IMR-90 (cell line): ENCODE results near the gene SPRY1. TPM values are rescaled to one million over a fixed set of nuclear protein-coding genes. Genes with fewer than 3 reads are reported as not detected.

Source experiments
- ATAC-seq: fragments of 200-7000 bp; cut with Tn5 transposase; 2 replicates; pipeline ENCODE4 v1.9.1; 2020; ENCODE audit warnings: low read depth, mild to moderate bottlenecking, moderate library complexity
- BruUV-seq: library from RNA; stranded (reverse); fragments of 400-500 nt; replicated peaks from 2 replicates; lab custom pipeline; 2021; lab: Mats Ljungman, UMichigan
- CTCF ChIA-PET: fragments of 300-600 bp; formaldehyde crosslinking; extraction: SDS; loops from one replicate; lab custom pipeline; 2021; ENCODE audit warnings: antibody characterized with exemption; lab: Yijun Ruan, JAX
- POLR2A ChIA-PET: fragments of 300-600 bp; sonication (Branson Sonifier 250); formaldehyde crosslinking; loops from one replicate; lab custom pipeline; 2022; ENCODE audit warnings: antibody characterized with exemption; ENCODE audit not compliant: unreplicated experiment; lab: Charles Lee
- DNase-seq: peaks from one replicate; pipeline ENCODE4 v3.0.0; 2013
- H2AFZ ChIP-seq: replicated peaks from 2 replicates; pipeline ENCODE3; 2013; ENCODE audit warnings: low read length, mild to moderate bottlenecking; ENCODE audit not compliant: poor library complexity
- H2AK5ac ChIP-seq: 2 replicates; pipeline ENCODE4 v1.6.1; 2013; ENCODE audit warnings: low read depth, low read length, inconsistent platforms
- H2AK9ac ChIP-seq: replicated peaks from 2 replicates; pipeline ENCODE3; 2013; ENCODE audit warnings: mild to moderate bottlenecking, low read depth, low read length, moderate library complexity; ENCODE audit not compliant: poor library complexity
- H2BK120ac ChIP-seq: 2 replicates; pipeline ENCODE4 v1.6.1; 2013; ENCODE audit warnings: low read depth, low read length, inconsistent platforms
- H2BK15ac ChIP-seq: 3 replicates; pipeline ENCODE4 v1.6.1; 2013; ENCODE audit warnings: low read depth, low read length, inconsistent platforms
- H2BK20ac ChIP-seq: 2 replicates; pipeline ENCODE4 v1.6.1; 2013; ENCODE audit warnings: low read depth, mild to moderate bottlenecking, inconsistent platforms, low read length, moderate library complexity
- H2BK5ac ChIP-seq: 2 replicates; pipeline ENCODE4 v1.6.1; 2013; ENCODE audit warnings: mild to moderate bottlenecking, low read depth, low read length, inconsistent platforms; ENCODE audit not compliant: poor library complexity, severe bottlenecking
- H3K14ac ChIP-seq: replicated peaks from 2 replicates; pipeline ENCODE4 v1.6.1; 2013; ENCODE audit warnings: low read depth, low read length, inconsistent platforms
- H3K18ac ChIP-seq: 2 replicates; pipeline ENCODE4 v1.6.1; 2013; ENCODE audit warnings: low read depth, low read length, control low read depth
- H3K23ac ChIP-seq: 2 replicates; pipeline ENCODE4 v1.6.1; 2013; ENCODE audit warnings: low read depth, low read length, inconsistent platforms
- H3K27ac ChIP-seq: 2 replicates; pipeline ENCODE4 v1.5.1; 2013; ENCODE audit warnings: mild to moderate bottlenecking, control low read depth, low read length; ENCODE audit not compliant: insufficient read depth
- H3K27me3 ChIP-seq: 2 replicates; pipeline ENCODE4 v1.6.1; 2013; ENCODE audit warnings: low read length; ENCODE audit not compliant: control insufficient read depth, insufficient read depth
- H3K36me3 ChIP-seq: 2 replicates; pipeline ENCODE4 v1.6.1; 2013; ENCODE audit warnings: low read length, mixed read lengths; ENCODE audit not compliant: control insufficient read depth, insufficient read depth
- H3K4ac ChIP-seq: 2 replicates; pipeline ENCODE4 v1.6.1; 2013; ENCODE audit warnings: low read depth, low read length, inconsistent platforms
- H3K4me1 ChIP-seq: 2 replicates; pipeline ENCODE4 v1.6.1; 2013; ENCODE audit warnings: low read length, mixed read lengths; ENCODE audit not compliant: control insufficient read depth, insufficient read depth
- H3K4me2 ChIP-seq: 2 replicates; pipeline ENCODE4 v1.6.1; 2013; ENCODE audit warnings: low read depth, mild to moderate bottlenecking, control low read depth, low read length, moderate library complexity
- H3K4me3 ChIP-seq: 2 replicates; pipeline ENCODE4 v1.5.1; 2013; ENCODE audit warnings: low read depth, mild to moderate bottlenecking, control low read depth, low read length, moderate library complexity; ENCODE audit not compliant: insufficient read depth
- H3K56ac ChIP-seq: 2 replicates; pipeline ENCODE4 v1.6.1; 2013; ENCODE audit warnings: low read length, inconsistent platforms; ENCODE audit not compliant: insufficient read depth; ENCODE audit errors: extremely low read depth
- H3K79me1 ChIP-seq, 2 experiments: 2 replicates each; pipeline ENCODE4 v1.6.1; 2013; ENCODE audit warnings: low read length in 2 of 2, inconsistent platforms in 1 of 2, low read depth in 1 of 2
- H3K9ac ChIP-seq: 2 replicates; pipeline ENCODE4 v1.6.1; 2013; ENCODE audit warnings: low read depth, low read length, control low read depth
- H3K9me1 ChIP-seq: 2 replicates; pipeline ENCODE4 v1.6.1; 2013; ENCODE audit warnings: low read length, inconsistent platforms; ENCODE audit not compliant: insufficient read depth
- H3K9me3 ChIP-seq: 2 replicates; pipeline ENCODE4 v1.6.1; 2013; ENCODE audit warnings: low read length; ENCODE audit not compliant: control insufficient read depth, insufficient read depth
- H4K20me1 ChIP-seq: 2 replicates; pipeline ENCODE4 v1.6.1; 2013; ENCODE audit warnings: low read length, inconsistent platforms; ENCODE audit not compliant: insufficient read depth
- H4K5ac ChIP-seq: 2 replicates; pipeline ENCODE4 v1.6.1; 2013; ENCODE audit warnings: mild to moderate bottlenecking, low read depth, low read length, control low read depth
- H4K8ac ChIP-seq, 2 experiments: 2 replicates each; pipeline ENCODE4 v1.6.1; 2013; ENCODE audit warnings: low read depth in 2 of 2, low read length in 2 of 2, control low read depth in 1 of 2, inconsistent platforms in 1 of 2
- H4K91ac ChIP-seq: 2 replicates; pipeline ENCODE4 v1.6.1; 2013; ENCODE audit warnings: low read depth, low read length, inconsistent platforms; ENCODE audit not compliant: insufficient read depth
- FOS ChIP-seq: fragments of 150-350 bp; IDR thresholded peaks from 2 replicates; pipeline ENCODE4 v1.6.1; 2016; ENCODE audit warnings: low read depth, low read length
- MXI1 ChIP-seq: IDR thresholded peaks from 2 replicates; pipeline ENCODE4 v1.6.1; 2012; ENCODE audit warnings: low read depth, mild to moderate bottlenecking, low read length, moderate library complexity, borderline replicate concordance
- NFE2L2 ChIP-seq: fragments of 150-350 bp; IDR thresholded peaks from 2 replicates; pipeline ENCODE4 v1.6.1; 2016; ENCODE audit warnings: low read depth, mild to moderate bottlenecking, low read length
- RCOR1 ChIP-seq: IDR thresholded peaks from 2 replicates; pipeline ENCODE4 v1.6.1; 2012; ENCODE audit warnings: mild to moderate bottlenecking, low read length, improper control_type of control experiment; ENCODE audit not compliant: insufficient replicate concordance
- RFX5 ChIP-seq: IDR thresholded peaks from 2 replicates; pipeline ENCODE4 v1.8.0; 2012; ENCODE audit warnings: low read depth, mild to moderate bottlenecking, low read length, moderate library complexity
- WGBS, 2 experiments: methylation state at CpG; one replicate each; pipeline versions ENCODE4 v1.1.5 to v1.1.7; 2013; ENCODE audit warnings: missing lambda C conversion rate in 2 of 2; ENCODE audit not compliant: insufficient read length in 1 of 2; ENCODE audit errors: extremely low coverage in 2 of 2; 5-methylcytosine and 5-hydroxymethylcytosine counted together
- dilution Hi-C: fragments of 300-500 bp; cut with HindIII; formaldehyde crosslinking; loops from one replicate; pipeline ENCODE4 v1.14.3; 2018; ENCODE audit warnings: low sequenced_read_pairs; ENCODE audit not compliant: unreplicated experiment
- in situ Hi-C: fragments of 300-500 bp; cut with MboI; formaldehyde crosslinking; loops from 3 replicates; pipeline ENCODE4 v1.14.3; 2019; ENCODE audit warnings: low sequenced_read_pairs, inconsistent platforms, mixed read lengths
- intact Hi-C: fragments of 100-400 bp; cut with micrococcal nuclease; formaldehyde crosslinking; loops from 2 replicates; pipeline ENCODE4 v1.10.0; 2022
- polyA plus RNA-seq, 3 experiments: library from polyadenylated mRNA; depleted of rRNA; stranded (reverse); fragments of >200 nt; gene quantifications; 2 replicates each; pipeline ENCODE4 v1.2.3, GENCODE V29; 2012; ENCODE audit warnings: low replicate concordance in 1 of 3
- total RNA-seq: library from RNA; depleted of rRNA; stranded (reverse); fragments of >200 nt; gene quantifications from 2 replicates; pipeline ENCODE4 v1.2.3, GENCODE V29; 2012

The SPRY1 gene
- total and polyA plus RNA-seq, 2 of the 4 experiments (the other 2 are of a cell fraction): 1.4 to 2.2 TPM

- DNase-seq: peak; percentile 56
- H3K4ac ChIP-seq: no peak overlapping the region
- H3K9ac ChIP-seq: no peak overlapping the region
- no peak overlapping the region for H2AFZ ChIP-seq
- no peak overlapping the region for H4K8ac ChIP-seq
- H3K9me3 ChIP-seq: no peaks in the 10 kb centered on the region
- H3K4me3 ChIP-seq: no peak overlapping the region
- H3K18ac ChIP-seq: peak overlapping the region; percentile 1; the same call in 1 of the 2 replicates
- in situ Hi-C loops: no loop called here
- no peaks in the 10 kb centered on the region for H4K20me1 ChIP-seq
- H3K36me3 ChIP-seq: no peaks in the 10 kb centered on the region
- no TSS peak for BruUV-seq
- no peak overlapping the region for H3K27ac ChIP-seq
- no peak overlapping the region for H4K5ac ChIP-seq
- peaks cover 4% of the 10 kb centered on the region for H3K4me1 ChIP-seq
- H2AK5ac ChIP-seq: no peak overlapping the region
- intact Hi-C loops: no loop called here
- 0 out of 3 replicates have a peak overlapping the region, but pooled peaks have one; percentile 49 for H2BK15ac ChIP-seq
- no peaks in the 10 kb centered on the region for H3K27me3 ChIP-seq
- dilution Hi-C loops: no loop called here
- H3K56ac ChIP-seq: no peak overlapping the region
- ATAC-seq: peak; percentile 28
- H2BK20ac ChIP-seq: peak overlapping the region; percentile 5; the same call in 1 of the 2 replicates
- peaks cover 9% of the 10 kb centered on the region for H3K9me1 ChIP-seq
- H3K14ac ChIP-seq: no peak overlapping the region
- H2BK5ac ChIP-seq: no peak overlapping the region
- no peaks in the 10 kb centered on the region for H3K79me1 ChIP-seq
- TF ChIP-seq NFE2L2: no peak
- no peak for TF ChIP-seq RCOR1
- TF ChIP-seq MXI1: no peak
- no peak for TF ChIP-seq RFX5
- no peak for TF ChIP-seq FOS
- no peak overlapping the region for H3K23ac ChIP-seq
- CTCF ChIA-PET: interaction anchor here (0.6 kb wide), 1 partner anchor 146 kb away, joined by 4 read pairs; no protein-coding TSS in a partner anchor
- WGBS, 2 experiments: no CpG with 5 or more reads among the region's 1 CpG
- no peak overlapping the region; the same call in 1 of the 2 replicates for H3K4me2 ChIP-seq
- no peak overlapping the region; the same call in 1 of the 2 replicates for H4K91ac ChIP-seq
- no peak overlapping the region for H2AK9ac ChIP-seq
- POLR2A ChIA-PET: interaction anchor here (0.6 kb wide), 1 partner anchor 43 kb away, joined by 3 read pairs; no protein-coding TSS in a partner anchor
- no peak overlapping the region for H2BK120ac ChIP-seq
Observed at GRCh38 chr4:123449780-123450179, 53.2 kb downstream of the SPRY1 start.
